ENCODE results near the gene BCAR1. TPM values are rescaled to one million over a fixed set of nuclear protein-coding genes. Genes with fewer than 3 reads are reported as not detected.

BCAR1 gene
- total RNA-seq, 4 donors from 2014 or later = 125 to 201 (median 154) TPM

- Histone ChIP-seq H3K27me3 (no peaks in the 10 kb centered on the region), H3K4me3 (no peak overlapping the region), H3K36me3 (no peaks in the 10 kb centered on the region), H3K27ac (no peak overlapping the region), H3K4me1 (no peaks in the 10 kb centered on the region), H3K9me3 (no peaks in the 10 kb centered on the region)
- in situ Hi-C loops (cut with MboI; ENCODE audit: low pct_ligation_motif_present in 1 of 4, low pct_unique_long_range_greater_than_20kb in 1 of 4, low sequenced_read_pairs in 3 of 4) (loop anchor here in 3 of 4 donors (10.0 to 25.0 kb wide), 3 partner anchors 168 to 543 kb away; no protein-coding TSS in a partner anchor), intact Hi-C loops (cut with DNase I; ENCODE audit: low total_unique reads) (no loop called here)
- no peak for DNase-seq
- 33 to 64% methylated on average over 1 to 4 of the region's 4 CpGs for WGBS, 2 donors (ENCODE audit: low coverage in 1 of 2)
- TF ChIP-seq POLR2A (IDR thresholded peaks at IDR 0.05) = no peak
- TF ChIP-seq, protein P1, sequence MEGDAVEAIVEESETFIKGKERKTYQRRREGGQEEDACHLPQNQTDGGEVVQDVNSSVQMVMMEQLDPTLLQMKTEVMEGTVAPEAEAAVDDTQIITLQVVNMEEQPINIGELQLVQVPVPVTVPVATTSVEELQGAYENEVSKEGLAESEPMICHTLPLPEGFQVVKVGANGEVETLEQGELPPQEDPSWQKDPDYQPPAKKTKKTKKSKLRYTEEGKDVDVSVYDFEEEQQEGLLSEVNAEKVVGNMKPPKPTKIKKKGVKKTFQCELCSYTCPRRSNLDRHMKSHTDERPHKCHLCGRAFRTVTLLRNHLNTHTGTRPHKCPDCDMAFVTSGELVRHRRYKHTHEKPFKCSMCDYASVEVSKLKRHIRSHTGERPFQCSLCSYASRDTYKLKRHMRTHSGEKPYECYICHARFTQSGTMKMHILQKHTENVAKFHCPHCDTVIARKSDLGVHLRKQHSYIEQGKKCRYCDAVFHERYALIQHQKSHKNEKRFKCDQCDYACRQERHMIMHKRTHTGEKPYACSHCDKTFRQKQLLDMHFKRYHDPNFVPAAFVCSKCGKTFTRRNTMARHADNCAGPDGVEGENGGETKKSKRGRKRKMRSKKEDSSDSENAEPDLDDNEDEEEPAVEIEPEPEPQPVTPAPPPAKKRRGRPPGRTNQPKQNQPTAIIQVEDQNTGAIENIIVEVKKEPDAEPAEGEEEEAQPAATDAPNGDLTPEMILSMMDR (IDR thresholded peaks at IDR 0.05) = no peak
- no peak for TF ChIP-seq POLR2AphosphoS5 (IDR thresholded peaks at IDR 0.05)
Observed at GRCh38 chr16:75219088-75219487, 32.3 kb downstream of the BCAR1 start.

GRCh38 chr16:75218256-75219076 lies 33.0 kb downstream of the BCAR1 start, which contains the start of gene CTRB1:
CTRB1 (plus strand) TSS chr16:75218988; CDS start chr16:75219008, 20 bp downstream.
- Histone ChIP-seq H3K4me3 (no peak within 1 kb of the TSS), H3K27me3 (no peaks in the 10 kb centered on the region), H3K36me3 (no peaks in the 10 kb centered on the region), H3K27ac (no peak within 1 kb of the TSS), H3K4me1 (no peaks in the 10 kb centered on the region), H3K9me3 (no peaks in the 10 kb centered on the region)
- no peak for DNase-seq
- TF ChIP-seq POLR2A (IDR thresholded peaks at IDR 0.05) (no peak), POLR2AphosphoS5 (IDR thresholded peaks at IDR 0.05) (no peak), EP300 (IDR thresholded peaks at IDR 0.05; ENCODE audit: low read depth) (no peak)
- TF ChIP-seq, protein P1 (IDR thresholded peaks at IDR 0.05) = no peak
- intact Hi-C loops (cut with DNase I; ENCODE audit: low total_unique reads) = no loop called here
- WGBS, 2 donors (ENCODE audit: low coverage in 1 of 2) = 78 to 96% methylated on average over 4 to 18 of the region's 19 CpGs
- in situ Hi-C loops (cut with MboI; ENCODE audit: low pct_ligation_motif_present in 1 of 4, low pct_unique_long_range_greater_than_20kb in 1 of 4, low sequenced_read_pairs in 3 of 4) = loop anchor here in 3 of 4 donors (10.0 to 25.0 kb wide), 3 partner anchors 169 to 544 kb away; no protein-coding TSS in a partner anchor

GRCh38 chr16:75217389-75217851 lies 34.0 kb downstream of the BCAR1 start:
- in situ Hi-C loops (cut with MboI; ENCODE audit: low pct_ligation_motif_present in 1 of 4, low pct_unique_long_range_greater_than_20kb in 1 of 4, low sequenced_read_pairs in 3 of 4) (loop anchor here in 3 of 4 donors (10.0 to 25.0 kb wide), 3 partner anchors 170 to 545 kb away; no protein-coding TSS in a partner anchor), intact Hi-C loops (cut with DNase I; ENCODE audit: low total_unique reads) (loop anchor here (2.0 kb wide), 1 partner anchor 17 kb away; no protein-coding TSS in a partner anchor)

GRCh38 chr16:75216576-75216975 lies 34.8 kb downstream of the BCAR1 start:
- H3K27ac ChIP-seq = no peak overlapping the region
- in situ Hi-C loops (cut with MboI; ENCODE audit: low pct_ligation_motif_present in 1 of 4, low pct_unique_long_range_greater_than_20kb in 1 of 4, low sequenced_read_pairs in 3 of 4) = loop anchor here in 3 of 4 donors (10.0 to 25.0 kb wide), 3 partner anchors 171 to 546 kb away; no protein-coding TSS in a partner anchor
- DNase-seq = no peak
- intact Hi-C loops (cut with DNase I; ENCODE audit: low total_unique reads) = loop anchor here (2.0 kb wide), 1 partner anchor 16 kb away; no protein-coding TSS in a partner anchor
- no peaks in the 10 kb centered on the region for H3K27me3 ChIP-seq
- H3K4me1 ChIP-seq = no peaks in the 10 kb centered on the region
- 94% methylated on average over 3 to 7 of the region's 7 CpGs for WGBS, 2 donors (ENCODE audit: low coverage in 1 of 2)
- no peaks in the 10 kb centered on the region for H3K36me3 ChIP-seq
- no peak for TF ChIP-seq EP300 (IDR thresholded peaks at IDR 0.05; ENCODE audit: low read depth)
- TF ChIP-seq POLR2AphosphoS5 (IDR thresholded peaks at IDR 0.05) = no peak
- no peak for TF ChIP-seq POLR2A (IDR thresholded peaks at IDR 0.05)
- H3K9me3 ChIP-seq = no peaks in the 10 kb centered on the region
- no peak overlapping the region for H3K4me3 ChIP-seq

More at GRCh38 chr16:75217389-75217851, 34.0 kb downstream of the BCAR1 start:
- Histone ChIP-seq H3K36me3 (no peaks in the 10 kb centered on the region), H3K27me3 (no peaks in the 10 kb centered on the region), H3K27ac (no peak overlapping the region), H3K4me1 (no peaks in the 10 kb centered on the region), H3K4me3 (no peak overlapping the region), H3K9me3 (no peaks in the 10 kb centered on the region)
- TF ChIP-seq POLR2A (IDR thresholded peaks at IDR 0.05) (no peak), EP300 (IDR thresholded peaks at IDR 0.05; ENCODE audit: low read depth) (no peak), POLR2AphosphoS5 (IDR thresholded peaks at IDR 0.05) (no peak)
- TF ChIP-seq, protein P1 (IDR thresholded peaks at IDR 0.05) = no peak
- WGBS, 2 donors (ENCODE audit: low coverage in 1 of 2) = 82 to 96% methylated on average over 4 to 11 of the region's 11 CpGs
- no peak for DNase-seq

Measured in transverse colon (tissue), 4 donors.